OCI-LY3 (cell line): Measurements from ENCODE around the gene ZNF140.

Source experiments
- H2AFZ ChIP-seq: fragments of 200-600, 300-600 bp; shearing (Covaris generic); 2 replicates; pipeline ENCODE4 v1.6.0; 2014; ENCODE audit warnings: antibody characterized with exemption, low read depth, low read length
- H3K27ac ChIP-seq: fragments of 200-600, 300-600 bp; sonication (generic); 2 replicates; pipeline ENCODE4 v1.5.1; 2014; ENCODE audit warnings: mild to moderate bottlenecking, low read length, moderate library complexity, mixed read lengths
- H3K27me3 ChIP-seq: fragments of 200-600, 300-600 bp; sonication (generic); 2 replicates; pipeline ENCODE4 v1.6.1; 2014; ENCODE audit warnings: low read depth, low read length, mixed read lengths
- H3K36me3 ChIP-seq: fragments of 200-600, 300-600 bp; sonication (generic); replicated peaks from 2 replicates; pipeline ENCODE3; 2014; ENCODE audit warnings: low read depth, low read length, mixed read lengths
- H3K4me1 ChIP-seq: fragments of 300-600, 200-600 bp; sonication (generic); 2 replicates; pipeline ENCODE4 v1.6.1; 2014; ENCODE audit warnings: low read length, mixed read lengths
- H3K4me2 ChIP-seq: fragments of 200-600, 300-600 bp; sonication (generic); 2 replicates; pipeline ENCODE4 v1.6.1; 2014; ENCODE audit warnings: low read length, mixed read lengths
- H3K4me3 ChIP-seq: fragments of 300-600, 200-600 bp; sonication (generic); 2 replicates; pipeline ENCODE4 v1.5.1; 2014; ENCODE audit warnings: antibody characterized with exemption, mild to moderate bottlenecking, low read length, moderate library complexity
- H3K79me2 ChIP-seq: fragments of 300-600, 200-600 bp; shearing (Covaris generic); 2 replicates; pipeline ENCODE4 v1.6.1; 2014; ENCODE audit warnings: mild to moderate bottlenecking, low read length, mixed read lengths
- H3K9ac ChIP-seq: fragments of 300-600, 200-600 bp; shearing (Covaris generic); 2 replicates; pipeline ENCODE4 v1.6.0; 2014; ENCODE audit warnings: mild to moderate bottlenecking, low read length, moderate library complexity
- H3K9me3 ChIP-seq: fragments of 200-600, 300-600 bp; shearing (Covaris generic); 2 replicates; pipeline ENCODE4 v1.6.1; 2014; ENCODE audit warnings: low read length, mixed read lengths; ENCODE audit not compliant: insufficient read depth
- H4K20me1 ChIP-seq: fragments of 200-600, 300-600 bp; sonication (generic); 2 replicates; pipeline ENCODE4 v1.6.1; 2016; ENCODE audit warnings: low read length, mixed read lengths; ENCODE audit not compliant: insufficient read depth
- EZH2phosphoT487 ChIP-seq: fragments of 200-600 bp; shearing (Covaris generic); IDR thresholded peaks from 2 replicates; pipeline ENCODE4 v1.6.1; 2018; ENCODE audit warnings: antibody characterized with exemption, mixed run types, low read depth
- TF ChIP-seq, protein P1 (sequence below): fragments of 200-600, 300-600 bp; sonication (generic); IDR thresholded peaks from 2 replicates; pipeline ENCODE4 v1.5.1; 2014; ENCODE audit warnings: antibody characterized with exemption, low read length, low read depth

The ZNF140 gene

DNA sequence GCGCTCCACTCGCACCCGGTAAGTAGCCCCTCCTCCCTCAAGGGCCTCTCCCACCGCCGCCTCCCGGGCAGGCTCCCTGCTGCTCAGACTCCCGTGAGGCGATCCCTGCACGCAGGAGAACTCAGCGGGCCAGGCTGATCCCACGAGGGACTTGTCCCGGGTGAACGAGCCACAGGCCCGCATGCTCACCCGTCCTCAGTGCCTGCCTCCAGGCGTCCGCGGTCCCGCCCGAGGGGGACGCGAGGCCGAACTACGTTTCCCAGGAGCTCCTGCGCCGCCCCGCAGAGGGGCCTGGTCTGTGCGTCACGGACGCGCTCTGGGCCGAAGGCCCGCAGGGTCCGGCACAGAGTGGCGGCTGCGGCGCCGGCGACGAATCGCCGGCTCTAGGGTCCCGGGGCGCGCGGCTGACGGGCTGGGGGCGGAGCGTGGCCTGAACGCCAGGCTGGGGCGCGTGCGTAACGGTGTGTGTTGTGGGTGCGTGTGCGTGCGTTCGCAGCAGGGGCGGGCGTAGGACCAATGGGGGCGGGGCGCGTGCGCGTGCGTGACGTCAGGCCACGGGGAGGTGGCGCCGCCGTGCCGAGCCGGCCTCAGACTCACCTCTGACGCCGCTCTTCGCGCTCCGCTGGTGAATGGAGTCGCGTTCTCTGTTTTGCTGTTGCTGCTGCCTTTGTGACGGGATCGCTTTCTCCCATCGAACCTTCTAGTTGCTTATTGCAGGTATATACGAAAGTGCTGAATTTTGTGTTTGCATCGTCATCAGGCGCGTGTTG lies 49.5 kb downstream of the ZNF140 start, which contains the start of the genes ZNF10 and ZNF891:
TSS of gene ZNF10 (plus strand) at position 590 of the 770 bp plus-strand sequence. CDS start 13,866 bp downstream, outside the sequence.
TSS of gene ZNF891 (minus strand) at position 237 of the 770 bp plus-strand sequence. CDS start 8,356 bp downstream, outside the sequence.
- Histone ChIP-seq H3K4me3 (peak within 1 kb of the TSS; percentile 86), H3K4me1 (no peaks in the 10 kb centered on the region), H3K27me3 (no peaks in the 10 kb centered on the region), H3K79me2 (peaks cover 20% of the 10 kb centered on the region), H4K20me1 (no peaks in the 10 kb centered on the region), H3K36me3 (peaks cover 73% of the 10 kb centered on the region), H3K4me2 (peak within 1 kb of the TSS; percentile 77), H3K9me3 (peaks cover 39% of the 10 kb centered on the region; the same call in 1 of the 2 replicates), H3K9ac (peak within 1 kb of the TSS; percentile 76), H2AFZ (peak within 1 kb of the TSS; percentile 91), H3K27ac (peak within 1 kb of the TSS; percentile 76)
- no peak for TF ChIP-seq EZH2phosphoT487
- TF ChIP-seq, protein P1, sequence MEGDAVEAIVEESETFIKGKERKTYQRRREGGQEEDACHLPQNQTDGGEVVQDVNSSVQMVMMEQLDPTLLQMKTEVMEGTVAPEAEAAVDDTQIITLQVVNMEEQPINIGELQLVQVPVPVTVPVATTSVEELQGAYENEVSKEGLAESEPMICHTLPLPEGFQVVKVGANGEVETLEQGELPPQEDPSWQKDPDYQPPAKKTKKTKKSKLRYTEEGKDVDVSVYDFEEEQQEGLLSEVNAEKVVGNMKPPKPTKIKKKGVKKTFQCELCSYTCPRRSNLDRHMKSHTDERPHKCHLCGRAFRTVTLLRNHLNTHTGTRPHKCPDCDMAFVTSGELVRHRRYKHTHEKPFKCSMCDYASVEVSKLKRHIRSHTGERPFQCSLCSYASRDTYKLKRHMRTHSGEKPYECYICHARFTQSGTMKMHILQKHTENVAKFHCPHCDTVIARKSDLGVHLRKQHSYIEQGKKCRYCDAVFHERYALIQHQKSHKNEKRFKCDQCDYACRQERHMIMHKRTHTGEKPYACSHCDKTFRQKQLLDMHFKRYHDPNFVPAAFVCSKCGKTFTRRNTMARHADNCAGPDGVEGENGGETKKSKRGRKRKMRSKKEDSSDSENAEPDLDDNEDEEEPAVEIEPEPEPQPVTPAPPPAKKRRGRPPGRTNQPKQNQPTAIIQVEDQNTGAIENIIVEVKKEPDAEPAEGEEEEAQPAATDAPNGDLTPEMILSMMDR, result no peak

DNA sequence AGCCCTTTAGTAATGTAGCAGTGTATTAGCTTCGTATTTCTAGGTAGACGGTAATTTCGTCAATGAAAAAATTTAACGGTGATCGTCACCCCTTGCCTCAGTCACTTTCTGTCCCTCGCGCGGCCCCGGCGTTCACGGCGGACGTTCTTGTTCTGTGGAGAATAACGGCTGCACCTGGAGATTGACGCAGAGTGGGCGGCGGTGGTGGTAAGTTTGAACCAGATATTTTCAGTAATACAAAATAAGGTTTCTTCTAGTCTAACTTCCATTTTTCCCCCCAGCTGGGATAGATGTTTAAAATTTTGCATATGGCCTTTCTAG lies 50.0 kb downstream of the ZNF140 start:
- Histone ChIP-seq H3K9me3 (peaks cover 34% of the 10 kb centered on the region; the same call in 1 of the 2 replicates), H3K27ac (peak overlapping the region; percentile 76), H3K36me3 (peaks cover 73% of the 10 kb centered on the region), H3K4me1 (no peaks in the 10 kb centered on the region), H3K4me2 (peak overlapping the region; percentile 60), H2AFZ (peak overlapping the region; percentile 76), H4K20me1 (no peaks in the 10 kb centered on the region), H3K9ac (peak overlapping the region; percentile 76; the same call in 1 of the 2 replicates), H3K4me3 (peak overlapping the region; percentile 86), H3K27me3 (no peaks in the 10 kb centered on the region), H3K79me2 (peaks cover 16% of the 10 kb centered on the region)
- TF ChIP-seq, protein P1, result no peak
- no peak for TF ChIP-seq EZH2phosphoT487

DNA sequence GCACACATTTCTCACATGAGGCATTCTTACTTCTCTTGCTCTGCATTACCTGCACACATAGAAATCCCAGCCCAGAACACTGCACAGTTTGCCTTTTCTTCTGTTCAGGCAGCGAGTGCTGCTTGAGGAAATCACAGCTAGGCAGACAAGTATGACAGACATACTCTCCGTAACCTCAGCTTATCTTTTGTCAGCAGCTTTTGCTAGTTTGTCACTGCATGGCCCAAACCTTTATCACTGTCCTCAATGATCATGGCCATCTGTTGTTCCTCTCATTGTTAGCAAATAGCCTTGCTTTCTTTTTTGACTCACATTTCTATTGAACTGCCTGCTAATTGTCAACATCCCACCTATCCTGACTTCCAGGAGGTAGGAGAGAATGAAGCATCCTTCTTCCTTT lies 55.0 kb downstream of the ZNF140 start:
- H3K36me3 ChIP-seq, result peaks cover 85% of the 10 kb centered on the region
- H2AFZ ChIP-seq, result no peak overlapping the region
- H3K4me3 ChIP-seq, result no peak overlapping the region
- no peak overlapping the region for H3K9ac ChIP-seq
- H3K79me2 ChIP-seq, result no peaks in the 10 kb centered on the region
- peaks cover 48% of the 10 kb centered on the region; the same call in 1 of the 2 replicates for H3K9me3 ChIP-seq
- TF ChIP-seq EZH2phosphoT487, result no peak
- TF ChIP-seq, protein P1, result no peak
- H3K4me2 ChIP-seq, result no peak overlapping the region
- H3K4me1 ChIP-seq, result no peaks in the 10 kb centered on the region
- no peaks in the 10 kb centered on the region for H4K20me1 ChIP-seq
- no peak overlapping the region for H3K27ac ChIP-seq
- H3K27me3 ChIP-seq, result no peaks in the 10 kb centered on the region

DNA sequence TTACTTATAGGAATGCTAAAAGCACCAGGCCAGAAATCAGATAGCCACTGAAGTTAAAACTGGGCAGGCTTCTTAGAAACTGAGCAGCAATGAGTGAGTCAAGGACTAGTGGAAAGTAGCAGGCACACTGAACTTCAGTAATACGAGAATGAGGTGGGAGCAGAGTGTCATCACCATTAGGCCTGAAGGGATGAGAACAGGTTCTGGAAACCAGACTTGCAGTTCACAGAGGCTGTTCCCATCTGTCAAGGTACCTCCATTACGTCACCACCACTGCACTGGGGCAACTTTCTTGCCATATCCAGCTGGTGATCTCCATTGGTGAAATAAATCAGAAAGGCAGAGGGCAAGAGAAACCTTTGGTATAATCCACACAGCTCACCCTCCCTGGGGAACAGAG lies 65.3 kb downstream of the ZNF140 start:
- Histone ChIP-seq H2AFZ (no peak overlapping the region), H3K4me3 (no peak overlapping the region), H4K20me1 (no peaks in the 10 kb centered on the region), H3K4me2 (no peak overlapping the region), H3K79me2 (no peaks in the 10 kb centered on the region), H3K9me3 (peaks cover 22% of the 10 kb centered on the region; the same call in 1 of the 2 replicates), H3K27ac (no peak overlapping the region), H3K27me3 (no peaks in the 10 kb centered on the region), H3K4me1 (no peaks in the 10 kb centered on the region), H3K9ac (no peak overlapping the region), H3K36me3 (peaks cover 71% of the 10 kb centered on the region)
- TF ChIP-seq EZH2phosphoT487, result no peak
- TF ChIP-seq, protein P1, result no peak
